Mesendoderm (in vitro differentiated cells): ENCODE data around the gene LRFN2.

ENCODE experiments used
- DNase-seq: peaks from one replicate; pipeline ENCODE4 v3.0.0; 2013
- H2AK5ac ChIP-seq: 2 replicates; pipeline ENCODE4 v1.6.1; 2013; ENCODE audit warnings: low read length, inconsistent platforms
- H2BK120ac ChIP-seq: 2 replicates; pipeline ENCODE4 v1.6.1; 2013; ENCODE audit warnings: low read depth, mild to moderate bottlenecking, low read length, moderate library complexity, mixed read lengths
- H2BK15ac ChIP-seq: replicated peaks from 2 replicates; pipeline ENCODE4 v1.6.1; 2013; ENCODE audit warnings: low read depth, mild to moderate bottlenecking, moderate library complexity
- H2BK5ac ChIP-seq: 2 replicates; pipeline ENCODE4 v1.6.1; 2013; ENCODE audit warnings: low read length, inconsistent platforms
- H3K18ac ChIP-seq: 2 replicates; pipeline ENCODE4 v1.6.1; 2013; ENCODE audit warnings: mild to moderate bottlenecking, low read length, mixed read lengths
- H3K23ac ChIP-seq: one replicate; pipeline ENCODE4 v1.6.1; 2013; ENCODE audit warnings: low read length
- H3K27ac ChIP-seq: 2 replicates; pipeline ENCODE4 v1.5.1; 2013; ENCODE audit warnings: low read depth, mild to moderate bottlenecking, inconsistent platforms, low read length, moderate library complexity
- H3K27me3 ChIP-seq: 2 replicates; pipeline ENCODE4 v1.6.1; 2013; ENCODE audit warnings: low read length, control low read depth, mild to moderate bottlenecking, inconsistent platforms; ENCODE audit not compliant: insufficient read depth, poor library complexity
- H3K36me3 ChIP-seq: 2 replicates; pipeline ENCODE4 v1.6.1; 2013; ENCODE audit warnings: low read length, inconsistent platforms; ENCODE audit not compliant: control insufficient read depth, insufficient read depth
- H3K4ac ChIP-seq: one replicate; pipeline ENCODE4 v1.6.1; 2013; ENCODE audit warnings: low read depth, mild to moderate bottlenecking, low read length, moderate library complexity
- H3K4me1 ChIP-seq: 2 replicates; pipeline ENCODE4 v1.6.1; 2013; ENCODE audit warnings: low read depth, low read length, inconsistent platforms; ENCODE audit not compliant: control insufficient read depth
- H3K4me2 ChIP-seq: 2 replicates; pipeline ENCODE4 v1.6.1; 2013; ENCODE audit warnings: low read length
- H3K4me3 ChIP-seq: 2 replicates; pipeline ENCODE4 v1.5.1; 2013; ENCODE audit warnings: mild to moderate bottlenecking, low read length
- H3K56ac ChIP-seq: one replicate; pipeline ENCODE4 v1.6.1; 2013; ENCODE audit warnings: low read length
- H3K79me1 ChIP-seq: 2 replicates; pipeline ENCODE4 v1.6.1; 2013; ENCODE audit warnings: low read length, inconsistent platforms
- H3K79me2 ChIP-seq: 2 replicates; pipeline ENCODE4 v1.6.1; 2013; ENCODE audit warnings: mild to moderate bottlenecking, low read length; ENCODE audit not compliant: control insufficient read depth, insufficient read depth
- H3K9ac ChIP-seq: 2 replicates; pipeline ENCODE4 v1.6.1; 2013; ENCODE audit warnings: low read length, inconsistent platforms
- H4K5ac ChIP-seq: one replicate; pipeline ENCODE4 v1.6.1; 2013; ENCODE audit warnings: low read length
- H4K8ac ChIP-seq: one replicate; pipeline ENCODE4 v1.6.1; 2013; ENCODE audit warnings: low read depth, mild to moderate bottlenecking, control low read depth, low read length, moderate library complexity
- WGBS: extraction: QIAGEN DNeasy Blood & Tissue Kit; methylation state at CpG from one replicate; pipeline ENCODE4 v1.1.7; 2013; ENCODE audit warnings: low lambda C conversion rate, missing lambda C conversion rate; ENCODE audit not compliant: insufficient coverage; ENCODE audit errors: extremely low coverage; 5-methylcytosine and 5-hydroxymethylcytosine counted together

LRFN2 gene

GRCh38 chr6:40383348-40384115 lies 203.6 kb downstream of the LRFN2 start:
- H2BK5ac ChIP-seq = no peak overlapping the region
- H2BK15ac ChIP-seq = no peak overlapping the region
- no CpG with 5 or more reads among the region's 3 CpGs for WGBS
- H3K27me3 ChIP-seq = no peaks in the 10 kb centered on the region
- no peak for DNase-seq
- no peak overlapping the region for H3K27ac ChIP-seq
- no peak overlapping the region for H3K4me2 ChIP-seq
- H3K4ac ChIP-seq = no peak overlapping the region
- no peak overlapping the region for H2AK5ac ChIP-seq
- H3K9ac ChIP-seq = no peak overlapping the region
- no peaks in the 10 kb centered on the region for H3K79me1 ChIP-seq
- no peak overlapping the region for H3K4me3 ChIP-seq
- no peaks in the 10 kb centered on the region for H3K4me1 ChIP-seq
- no peaks in the 10 kb centered on the region for H3K79me2 ChIP-seq
- no peak overlapping the region for H4K5ac ChIP-seq
- no peak overlapping the region for H3K18ac ChIP-seq
- H3K56ac ChIP-seq = no peak overlapping the region
- H3K36me3 ChIP-seq = no peaks in the 10 kb centered on the region
- H4K8ac ChIP-seq = no peak overlapping the region
- H2BK120ac ChIP-seq = no peak overlapping the region
- no peak overlapping the region for H3K23ac ChIP-seq

GRCh38 chr6:40380271-40380670 lies 206.9 kb downstream of the LRFN2 start:
- Histone ChIP-seq H3K23ac (no peak overlapping the region), H4K5ac (no peak overlapping the region), H2BK5ac (no peak overlapping the region), H3K79me2 (no peaks in the 10 kb centered on the region), H3K36me3 (no peaks in the 10 kb centered on the region), H2BK120ac (no peak overlapping the region), H3K4me2 (no peak overlapping the region), H3K4ac (no peak overlapping the region), H3K79me1 (no peaks in the 10 kb centered on the region), H3K27me3 (no peaks in the 10 kb centered on the region), H3K18ac (no peak overlapping the region), H3K27ac (no peak overlapping the region), H3K9ac (no peak overlapping the region), H3K4me3 (no peak overlapping the region), H3K56ac (no peak overlapping the region), H3K4me1 (no peaks in the 10 kb centered on the region), H2AK5ac (no peak overlapping the region), H4K8ac (no peak overlapping the region), H2BK15ac (no peak overlapping the region)
- DNase-seq = no peak
- WGBS = no CpG with 5 or more reads among the region's 4 CpGs

GRCh38 chr6:40379811-40380210 lies 207.4 kb downstream of the LRFN2 start:
- Histone ChIP-seq H3K4ac (no peak overlapping the region), H2BK15ac (no peak overlapping the region), H4K5ac (no peak overlapping the region), H3K9ac (no peak overlapping the region), H3K56ac (no peak overlapping the region), H2BK5ac (no peak overlapping the region), H3K36me3 (no peaks in the 10 kb centered on the region), H3K4me2 (no peak overlapping the region), H3K79me2 (no peaks in the 10 kb centered on the region), H3K79me1 (no peaks in the 10 kb centered on the region), H2AK5ac (no peak overlapping the region), H2BK120ac (no peak overlapping the region), H3K4me3 (no peak overlapping the region), H3K4me1 (no peaks in the 10 kb centered on the region), H3K27ac (no peak overlapping the region), H3K18ac (no peak overlapping the region), H3K27me3 (no peaks in the 10 kb centered on the region), H4K8ac (no peak overlapping the region), H3K23ac (no peak overlapping the region)
- no peak for DNase-seq
- WGBS = no CpG with 5 or more reads among the region's 1 CpG

- H2BK5ac ChIP-seq = no peak overlapping the region
- no peak overlapping the region for H2BK120ac ChIP-seq
- H4K5ac ChIP-seq = no peak overlapping the region
- H3K27ac ChIP-seq = no peak overlapping the region
- H3K79me2 ChIP-seq = no peaks in the 10 kb centered on the region
- H3K4me2 ChIP-seq = no peak overlapping the region
- H3K79me1 ChIP-seq = no peaks in the 10 kb centered on the region
- no peaks in the 10 kb centered on the region for H3K36me3 ChIP-seq
- H2BK15ac ChIP-seq = no peak overlapping the region
- no peak overlapping the region for H3K56ac ChIP-seq
- H3K4me3 ChIP-seq = no peak overlapping the region
- no peak overlapping the region for H3K4ac ChIP-seq
- H3K18ac ChIP-seq = no peak overlapping the region
- no peaks in the 10 kb centered on the region for H3K27me3 ChIP-seq
- no peak for DNase-seq
- H4K8ac ChIP-seq = no peak overlapping the region
- no peak overlapping the region for H3K9ac ChIP-seq
- H3K23ac ChIP-seq = no peak overlapping the region
- WGBS = no CpG with 5 or more reads among the region's 11 CpGs
- no peaks in the 10 kb centered on the region for H3K4me1 ChIP-seq
- no peak overlapping the region for H2AK5ac ChIP-seq
These were observed 208.5 kb downstream of the LRFN2 start for GRCh38 chr6:40378725-40379074.

GRCh38 chr6:40378071-40378724 lies 209.0 kb downstream of the LRFN2 start:
- Histone ChIP-seq H2BK15ac (no peak overlapping the region), H3K79me1 (no peaks in the 10 kb centered on the region), H3K23ac (no peak overlapping the region), H2BK5ac (no peak overlapping the region), H3K79me2 (no peaks in the 10 kb centered on the region), H3K4me1 (no peaks in the 10 kb centered on the region), H2BK120ac (no peak overlapping the region), H3K56ac (no peak overlapping the region), H3K36me3 (no peaks in the 10 kb centered on the region), H3K18ac (no peak overlapping the region), H3K4me2 (no peak overlapping the region), H3K27ac (no peak overlapping the region), H4K8ac (no peak overlapping the region), H2AK5ac (no peak overlapping the region), H4K5ac (no peak overlapping the region), H3K4ac (no peak overlapping the region), H3K4me3 (no peak overlapping the region), H3K27me3 (no peaks in the 10 kb centered on the region), H3K9ac (no peak overlapping the region)
- no CpG with 5 or more reads among the region's 21 CpGs for WGBS
- no peak for DNase-seq
